ENCODE results near the gene NAA38.

The NAA38 gene

DNA sequence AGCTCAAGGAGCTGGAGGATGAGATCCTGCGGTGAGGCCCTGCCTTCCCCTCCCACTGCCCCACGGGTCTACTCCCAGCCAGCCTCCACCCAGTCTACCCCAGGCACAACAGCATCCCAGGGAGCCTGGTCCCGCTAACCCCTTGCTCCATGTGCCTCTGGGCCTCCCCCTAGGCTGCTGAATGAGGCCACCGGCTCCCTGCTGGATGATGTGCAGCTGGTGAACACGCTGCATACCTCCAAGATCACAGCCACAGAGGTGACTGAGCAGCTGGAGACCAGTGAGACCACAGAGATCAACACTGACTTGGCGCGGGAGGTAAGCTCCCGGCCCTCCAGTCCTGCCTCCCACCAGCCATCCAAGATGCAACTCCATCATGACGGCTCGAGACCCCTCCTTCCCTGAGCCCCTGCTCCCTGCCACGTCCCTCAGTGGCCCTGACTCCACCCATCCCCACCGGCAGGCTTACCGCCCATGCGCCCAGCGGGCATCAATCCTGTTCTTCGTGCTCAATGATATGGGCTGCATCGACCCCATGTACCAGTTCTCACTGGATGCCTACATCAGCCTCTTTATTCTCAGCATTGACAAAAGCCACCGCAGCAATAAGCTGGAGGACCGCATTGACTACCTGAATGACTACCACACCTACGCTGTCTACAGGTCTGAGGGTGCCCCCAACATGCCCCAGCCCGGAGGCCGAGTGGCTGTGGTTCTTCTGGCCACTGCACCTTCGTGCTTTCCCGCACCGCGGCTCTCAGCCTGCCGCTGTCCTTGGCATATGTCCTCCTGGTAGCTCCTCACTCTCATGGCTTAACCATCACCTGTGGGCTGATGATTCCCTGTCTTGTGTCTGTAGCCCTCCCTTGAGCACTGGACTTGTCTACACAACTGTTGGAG, 38.4 kb downstream of the NAA38 start:
- H3K36me3 Mint-ChIP-seq (ENCODE audit: low read depth): no peaks in the 10 kb centered on the region
- peaks cover 70% of the 10 kb centered on the region for H3K27me3 Mint-ChIP-seq (ENCODE audit: low read depth, poor library complexity)
- no peak for DNase-seq
- TF ChIP-seq, protein P1, sequence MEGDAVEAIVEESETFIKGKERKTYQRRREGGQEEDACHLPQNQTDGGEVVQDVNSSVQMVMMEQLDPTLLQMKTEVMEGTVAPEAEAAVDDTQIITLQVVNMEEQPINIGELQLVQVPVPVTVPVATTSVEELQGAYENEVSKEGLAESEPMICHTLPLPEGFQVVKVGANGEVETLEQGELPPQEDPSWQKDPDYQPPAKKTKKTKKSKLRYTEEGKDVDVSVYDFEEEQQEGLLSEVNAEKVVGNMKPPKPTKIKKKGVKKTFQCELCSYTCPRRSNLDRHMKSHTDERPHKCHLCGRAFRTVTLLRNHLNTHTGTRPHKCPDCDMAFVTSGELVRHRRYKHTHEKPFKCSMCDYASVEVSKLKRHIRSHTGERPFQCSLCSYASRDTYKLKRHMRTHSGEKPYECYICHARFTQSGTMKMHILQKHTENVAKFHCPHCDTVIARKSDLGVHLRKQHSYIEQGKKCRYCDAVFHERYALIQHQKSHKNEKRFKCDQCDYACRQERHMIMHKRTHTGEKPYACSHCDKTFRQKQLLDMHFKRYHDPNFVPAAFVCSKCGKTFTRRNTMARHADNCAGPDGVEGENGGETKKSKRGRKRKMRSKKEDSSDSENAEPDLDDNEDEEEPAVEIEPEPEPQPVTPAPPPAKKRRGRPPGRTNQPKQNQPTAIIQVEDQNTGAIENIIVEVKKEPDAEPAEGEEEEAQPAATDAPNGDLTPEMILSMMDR (IDR thresholded peaks at IDR 0.05): no peak
- H3K4me3 Mint-ChIP-seq: no peak overlapping the region
- no peaks in the 10 kb centered on the region for H3K4me1 Mint-ChIP-seq
- H3K9me3 Mint-ChIP-seq: no peaks in the 10 kb centered on the region
- no peak overlapping the region for H3K27ac Mint-ChIP-seq

DNA sequence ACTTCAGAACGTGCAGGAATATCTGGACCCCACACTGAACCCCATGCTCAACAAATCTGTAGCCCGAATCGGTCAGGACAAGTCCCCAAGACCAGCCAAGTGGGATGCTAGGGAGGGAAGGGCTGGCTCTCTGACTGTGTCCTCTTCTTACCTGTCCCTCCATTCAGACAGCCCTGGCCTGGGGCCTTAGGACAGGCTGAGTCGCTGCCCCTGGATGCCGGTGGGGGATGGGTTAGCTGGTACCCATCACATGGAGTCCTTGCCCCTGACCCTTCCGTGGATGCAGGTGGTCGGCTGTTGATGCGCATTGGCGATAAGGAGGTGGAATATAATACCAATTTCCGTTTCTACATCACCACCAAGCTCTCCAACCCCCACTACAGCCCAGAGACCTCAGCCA, 39.3 kb downstream of the NAA38 start:
- H3K4me3 Mint-ChIP-seq: no peak overlapping the region
- DNase-seq: no peak
- H3K27me3 Mint-ChIP-seq (ENCODE audit: low read depth, poor library complexity): peaks cover 66% of the 10 kb centered on the region
- H3K4me1 Mint-ChIP-seq: no peaks in the 10 kb centered on the region
- H3K27ac Mint-ChIP-seq: no peak overlapping the region
- TF ChIP-seq, protein P1 (IDR thresholded peaks at IDR 0.05): no peak
- H3K36me3 Mint-ChIP-seq (ENCODE audit: low read depth): no peaks in the 10 kb centered on the region
- H3K9me3 Mint-ChIP-seq: no peaks in the 10 kb centered on the region

DNA sequence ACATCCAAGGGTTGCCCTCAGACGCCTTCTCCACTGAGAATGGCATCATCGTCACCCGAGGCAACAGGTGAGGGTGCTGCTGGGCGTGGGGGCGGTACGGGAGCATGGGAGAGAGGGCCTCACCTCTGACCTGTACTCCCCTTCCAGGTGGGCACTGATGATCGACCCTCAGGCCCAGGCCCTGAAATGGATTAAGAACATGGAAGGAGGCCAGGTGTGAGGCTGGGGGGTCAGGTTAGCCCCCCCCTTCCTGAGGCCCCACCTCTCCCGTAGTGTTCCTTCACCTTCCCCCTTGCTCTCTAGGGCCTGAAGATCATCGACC, 39.8 kb downstream of the NAA38 start:
- DNase-seq: no peak
- H3K27me3 Mint-ChIP-seq (ENCODE audit: low read depth, poor library complexity): peaks cover 66% of the 10 kb centered on the region
- TF ChIP-seq, protein P1 (IDR thresholded peaks at IDR 0.05): no peak
- H3K9me3 Mint-ChIP-seq: no peaks in the 10 kb centered on the region
- H3K36me3 Mint-ChIP-seq (ENCODE audit: low read depth): no peaks in the 10 kb centered on the region
- H3K4me3 Mint-ChIP-seq: no peak overlapping the region
- H3K27ac Mint-ChIP-seq: no peak overlapping the region
- no peaks in the 10 kb centered on the region for H3K4me1 Mint-ChIP-seq

DNA sequence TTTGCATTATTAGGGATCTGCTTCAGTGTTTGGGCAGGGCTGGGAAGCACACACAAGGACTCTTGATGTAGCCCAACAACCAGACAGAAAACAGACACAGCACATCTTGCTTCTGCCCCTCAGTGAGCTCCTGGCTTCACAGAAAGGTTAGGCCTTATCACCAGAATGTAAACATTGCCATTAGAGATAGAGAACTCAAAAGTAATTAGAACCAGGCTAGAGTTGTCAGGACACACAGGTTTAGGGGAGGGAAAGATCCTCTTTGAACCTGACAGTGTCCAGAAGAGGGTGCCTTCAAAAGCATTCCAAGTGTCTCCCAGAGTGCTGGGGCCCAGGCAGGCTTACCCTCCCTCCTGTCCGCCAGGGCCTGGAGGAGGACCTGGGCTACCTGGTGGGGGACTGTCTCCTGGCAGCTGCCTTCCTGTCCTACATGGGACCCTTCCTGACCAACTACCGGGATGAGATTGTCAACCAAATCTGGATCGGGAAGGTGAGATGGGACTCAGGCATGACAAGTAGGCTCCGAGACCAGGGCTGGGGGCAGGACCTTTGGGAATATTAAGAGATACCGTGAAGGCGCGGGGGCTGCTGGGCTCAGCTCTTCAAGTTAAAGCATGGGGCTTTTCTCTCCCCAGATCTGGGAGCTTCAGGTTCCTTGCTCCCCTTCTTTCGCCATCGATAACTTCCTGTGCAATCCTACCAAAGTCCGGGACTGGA, 40.3 kb downstream of the NAA38 start:
- Mint-ChIP-seq H3K4me3 (no peak overlapping the region), H3K4me1 (no peaks in the 10 kb centered on the region), H3K36me3 (ENCODE audit: low read depth) (no peaks in the 10 kb centered on the region), H3K27me3 (ENCODE audit: low read depth, poor library complexity) (peaks cover 61% of the 10 kb centered on the region), H3K27ac (no peak overlapping the region), H3K9me3 (no peaks in the 10 kb centered on the region)
- TF ChIP-seq, protein P1 (IDR thresholded peaks at IDR 0.05): no peak
- no peak for DNase-seq

DNA sequence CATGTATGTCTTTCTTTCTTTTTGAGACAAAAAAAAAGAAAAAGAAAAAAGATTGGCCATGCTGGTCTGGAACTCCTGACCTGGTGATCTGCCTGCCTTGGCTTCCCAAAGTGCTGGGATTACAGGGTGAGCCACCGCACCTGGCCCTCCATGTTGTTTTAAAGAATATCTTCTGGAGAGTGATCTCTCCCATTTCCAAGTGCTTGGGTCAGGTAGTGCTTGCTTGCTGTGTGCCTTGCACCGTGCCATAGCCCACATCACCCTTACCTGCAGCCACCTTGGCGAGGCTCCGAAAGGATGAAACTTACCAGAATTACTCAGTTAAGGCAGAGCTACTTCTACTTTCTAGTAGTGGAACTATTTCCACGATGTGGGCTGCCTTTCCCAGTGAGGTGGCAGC, 42.4 kb downstream of the NAA38 start:
- Mint-ChIP-seq H3K27ac (no peak overlapping the region), H3K9me3 (no peaks in the 10 kb centered on the region), H3K27me3 (ENCODE audit: low read depth, poor library complexity) (peaks cover 55% of the 10 kb centered on the region), H3K4me3 (no peak overlapping the region), H3K4me1 (no peaks in the 10 kb centered on the region), H3K36me3 (ENCODE audit: low read depth) (no peaks in the 10 kb centered on the region)
- no peak for DNase-seq
- TF ChIP-seq, protein P1 (IDR thresholded peaks at IDR 0.05): no peak
